Neuron (in vitro differentiated cells): ENCODE data around the gene RAP1A.

ENCODE experiments used
- H2AFZ ChIP-seq: one replicate; pipeline ENCODE4 v1.6.1; 2013; ENCODE audit warnings: low read depth, mild to moderate bottlenecking, inconsistent platforms, low read length, moderate library complexity
- H3K27me3 ChIP-seq: one replicate; pipeline ENCODE4 v1.6.1; 2013; ENCODE audit warnings: low read length; ENCODE audit not compliant: insufficient read depth
- H3K36me3 ChIP-seq: one replicate; pipeline ENCODE4 v1.6.1; 2013; ENCODE audit warnings: low read length; ENCODE audit not compliant: insufficient read depth
- H3K4me1 ChIP-seq: one replicate; pipeline ENCODE4 v1.6.1; 2013; ENCODE audit warnings: low read length; ENCODE audit not compliant: insufficient read depth
- H3K4me3 ChIP-seq: 2 replicates; pipeline ENCODE4 v1.5.1; 2013; ENCODE audit warnings: mild to moderate bottlenecking, low read length, moderate library complexity
- H3K9me3 ChIP-seq: one replicate; pipeline ENCODE4 v1.6.1; 2013; ENCODE audit warnings: low read length

RAP1A gene

GRCh38 chr1:111619635-111620440, at the start of gene RAP1A:
RAP1A (plus strand) TSS chr1:111619789; CDS start chr1:111691361, 71,572 bp downstream.
- peaks cover 12% of the 10 kb centered on the region for H3K4me1 ChIP-seq
- peak within 1 kb of the TSS; percentile 67 for H3K4me3 ChIP-seq
- H3K36me3 ChIP-seq = no peaks in the 10 kb centered on the region
- H3K9me3 ChIP-seq = no peaks in the 10 kb centered on the region
- H3K27me3 ChIP-seq = no peaks in the 10 kb centered on the region
- peak within 1 kb of the TSS; percentile 87 for H2AFZ ChIP-seq

GRCh38 chr1:111569913-111570312, 49.7 kb upstream of the RAP1A start:
- no peaks in the 10 kb centered on the region for H3K27me3 ChIP-seq
- no peaks in the 10 kb centered on the region for H3K36me3 ChIP-seq
- no peak overlapping the region for H2AFZ ChIP-seq
- H3K4me1 ChIP-seq = no peaks in the 10 kb centered on the region
- H3K9me3 ChIP-seq = no peaks in the 10 kb centered on the region
- H3K4me3 ChIP-seq = no peak overlapping the region

DNA sequence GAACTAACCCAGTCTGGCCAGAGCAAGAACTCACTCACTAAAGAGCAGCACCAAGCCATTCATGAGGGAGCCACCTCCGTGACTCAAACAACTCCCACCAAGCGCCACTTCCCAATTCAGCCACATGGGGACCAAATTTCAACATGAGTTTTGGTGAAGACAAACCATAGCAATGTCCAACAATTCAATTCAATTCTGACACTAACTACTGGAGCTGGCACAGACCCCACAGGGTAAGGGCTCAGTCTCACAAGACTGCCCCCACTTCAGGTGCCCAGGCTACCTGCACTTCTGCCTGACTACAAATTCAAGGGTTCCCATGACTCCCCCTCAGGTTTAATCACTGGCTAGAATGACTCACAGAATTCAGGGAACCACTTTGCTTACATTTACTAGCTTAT, 48.8 kb upstream of the RAP1A start:
- Histone ChIP-seq H3K36me3 (no peaks in the 10 kb centered on the region), H3K9me3 (no peaks in the 10 kb centered on the region), H3K27me3 (no peaks in the 10 kb centered on the region), H2AFZ (no peak overlapping the region), H3K4me1 (no peaks in the 10 kb centered on the region), H3K4me3 (no peak overlapping the region)

GRCh38 chr1:111571239-111571638, 48.4 kb upstream of the RAP1A start:
- no peaks in the 10 kb centered on the region for H3K4me1 ChIP-seq
- no peaks in the 10 kb centered on the region for H3K36me3 ChIP-seq
- no peak overlapping the region for H2AFZ ChIP-seq
- H3K4me3 ChIP-seq = no peak overlapping the region
- H3K27me3 ChIP-seq = no peaks in the 10 kb centered on the region
- no peaks in the 10 kb centered on the region for H3K9me3 ChIP-seq

- H3K4me1 ChIP-seq = no peaks in the 10 kb centered on the region
- no peak overlapping the region for H2AFZ ChIP-seq
- no peaks in the 10 kb centered on the region for H3K27me3 ChIP-seq
- no peak overlapping the region for H3K4me3 ChIP-seq
- H3K36me3 ChIP-seq = no peaks in the 10 kb centered on the region
- no peaks in the 10 kb centered on the region for H3K9me3 ChIP-seq
Observed at GRCh38 chr1:111571987-111572386, 47.6 kb upstream of the RAP1A start.

DNA sequence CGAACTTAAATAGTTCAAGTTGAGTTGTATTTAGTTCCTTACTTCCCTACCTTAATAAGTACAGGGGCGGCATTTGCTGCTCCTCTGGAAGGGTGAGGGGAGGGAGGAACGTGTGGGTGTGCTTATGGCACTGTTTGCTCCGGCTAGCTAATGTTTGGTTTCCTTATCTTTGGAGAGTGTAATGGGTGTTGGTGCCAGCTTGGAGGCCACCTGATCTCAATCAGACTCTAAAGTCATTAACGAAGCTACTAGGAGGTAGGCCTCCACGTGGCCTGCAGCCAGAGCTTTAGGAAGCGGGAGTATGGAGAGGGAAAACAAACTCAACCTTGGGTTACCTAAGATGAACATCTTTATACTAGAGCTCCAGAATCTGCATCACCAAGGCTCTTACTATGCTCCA, 43.0 kb upstream of the RAP1A start:
- Histone ChIP-seq H3K9me3 (no peaks in the 10 kb centered on the region), H3K4me3 (no peak overlapping the region), H3K4me1 (no peaks in the 10 kb centered on the region), H3K36me3 (no peaks in the 10 kb centered on the region), H2AFZ (no peak overlapping the region), H3K27me3 (no peaks in the 10 kb centered on the region)

DNA sequence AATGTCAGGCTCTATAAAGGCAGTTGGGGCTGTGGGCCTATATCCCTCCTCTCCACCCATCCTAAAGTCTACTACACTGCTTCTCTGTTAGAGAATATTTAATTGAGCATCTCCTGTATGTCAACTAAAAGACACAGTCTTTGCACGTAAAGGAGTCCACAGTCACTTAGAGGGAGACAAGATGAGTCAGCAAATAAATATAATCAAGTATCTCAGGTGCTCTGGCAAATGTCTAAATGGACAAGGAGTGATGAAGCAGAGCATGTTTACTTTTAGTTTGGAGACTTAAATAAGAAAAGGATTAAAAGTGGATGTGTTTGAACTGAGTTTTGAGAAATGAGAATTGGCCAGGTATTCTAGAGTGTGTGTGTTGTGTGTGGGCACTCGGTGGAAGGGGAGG, 41.8 kb upstream of the RAP1A start:
- Histone ChIP-seq H3K4me3 (no peak overlapping the region), H3K27me3 (no peaks in the 10 kb centered on the region), H3K4me1 (no peaks in the 10 kb centered on the region), H3K36me3 (no peaks in the 10 kb centered on the region), H3K9me3 (no peaks in the 10 kb centered on the region), H2AFZ (no peak overlapping the region)

DNA sequence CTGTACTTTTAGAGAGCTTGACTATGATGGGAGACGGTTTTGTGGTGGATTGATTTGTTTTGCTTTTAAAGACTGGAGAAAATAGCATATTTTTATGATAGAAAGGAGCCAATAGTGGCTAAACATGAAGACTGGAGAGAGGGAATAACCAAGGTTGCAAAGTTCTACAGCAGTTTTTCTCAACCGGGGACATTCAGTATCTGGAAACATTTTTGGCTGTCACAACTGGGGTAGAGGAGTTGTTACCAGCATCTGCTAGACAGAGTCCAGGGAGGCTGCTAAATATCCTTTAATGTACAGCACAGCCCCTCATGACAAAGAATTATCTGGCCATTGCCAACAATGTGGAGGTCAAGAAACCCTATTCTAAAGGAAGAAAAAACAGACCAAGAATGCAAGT, 38.4 kb upstream of the RAP1A start:
- peaks cover 4% of the 10 kb centered on the region for H3K27me3 ChIP-seq
- no peaks in the 10 kb centered on the region for H3K36me3 ChIP-seq
- no peak overlapping the region for H3K4me3 ChIP-seq
- H3K4me1 ChIP-seq = no peaks in the 10 kb centered on the region
- no peak overlapping the region for H2AFZ ChIP-seq
- no peaks in the 10 kb centered on the region for H3K9me3 ChIP-seq

- H2AFZ ChIP-seq = no peak overlapping the region
- no peaks in the 10 kb centered on the region for H3K9me3 ChIP-seq
- H3K4me3 ChIP-seq = no peak overlapping the region
- no peaks in the 10 kb centered on the region for H3K4me1 ChIP-seq
- no peaks in the 10 kb centered on the region for H3K36me3 ChIP-seq
- peaks cover 7% of the 10 kb centered on the region for H3K27me3 ChIP-seq
Observed at GRCh38 chr1:111582016-111582415, 37.6 kb upstream of the RAP1A start.

GRCh38 chr1:111582644-111583618, 36.7 kb upstream of the RAP1A start:
- no peaks in the 10 kb centered on the region for H3K9me3 ChIP-seq
- H3K4me1 ChIP-seq = no peaks in the 10 kb centered on the region
- H2AFZ ChIP-seq = no peak overlapping the region
- H3K27me3 ChIP-seq = peaks cover 16% of the 10 kb centered on the region
- no peaks in the 10 kb centered on the region for H3K36me3 ChIP-seq
- H3K4me3 ChIP-seq = no peak overlapping the region

GRCh38 chr1:111585447-111586086, 34.0 kb upstream of the RAP1A start:
- no peak overlapping the region for H2AFZ ChIP-seq
- peaks cover 19% of the 10 kb centered on the region for H3K27me3 ChIP-seq
- H3K4me3 ChIP-seq = no peak overlapping the region
- no peaks in the 10 kb centered on the region for H3K4me1 ChIP-seq
- H3K9me3 ChIP-seq = no peaks in the 10 kb centered on the region
- no peaks in the 10 kb centered on the region for H3K36me3 ChIP-seq

DNA sequence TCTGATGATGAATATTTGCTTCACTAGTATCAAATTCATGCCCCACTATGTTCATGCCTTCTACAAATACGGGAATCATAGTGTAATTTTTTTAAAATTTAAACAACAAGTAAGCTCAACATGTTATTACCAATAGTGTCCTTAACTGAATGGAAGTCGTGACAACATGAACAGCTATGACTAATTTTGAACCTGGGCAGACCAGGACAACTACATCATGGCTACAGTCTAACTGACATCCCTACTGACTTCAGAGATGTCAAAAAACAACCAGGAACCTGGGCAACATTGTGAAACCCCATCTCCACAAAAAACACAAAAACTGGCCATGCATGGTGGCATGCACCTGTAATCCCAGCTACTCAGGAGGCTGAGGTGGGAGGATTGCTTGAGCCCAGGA, 33.5 kb upstream of the RAP1A start:
- Histone ChIP-seq H3K4me3 (no peak overlapping the region), H3K9me3 (no peaks in the 10 kb centered on the region), H3K4me1 (no peaks in the 10 kb centered on the region), H2AFZ (no peak overlapping the region), H3K36me3 (no peaks in the 10 kb centered on the region), H3K27me3 (peaks cover 19% of the 10 kb centered on the region)
